ENCODE data around the gene METTL23. TPM values are rescaled to one million over a fixed set of nuclear protein-coding genes. Genes with fewer than 3 reads are reported as not detected.

Gene METTL23
- total and polyA plus RNA-seq, 2 of the 8 experiments (the other 6 are each of a cell fraction or from before 2014, with no cell fraction given): 36.1 to 60.2 TPM

DNA sequence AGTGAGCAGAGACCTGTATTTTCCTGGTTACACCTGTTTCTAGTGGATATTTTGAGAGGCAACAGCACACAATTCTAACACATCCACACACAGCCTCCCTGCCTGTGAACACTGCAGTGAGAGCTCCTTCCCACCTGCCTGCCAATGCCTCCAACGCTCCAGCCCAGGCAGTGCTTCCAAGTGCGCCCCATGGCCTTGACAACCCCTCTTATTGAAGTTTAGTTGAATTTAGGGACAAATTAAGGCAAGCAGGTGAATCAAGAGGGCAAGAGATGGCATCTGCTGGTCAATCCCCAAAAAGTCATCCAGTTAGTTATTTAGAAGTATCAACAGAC, 11.2 kb upstream of the METTL23 start:
- no peak overlapping the region for H3K4me3 ChIP-seq (ENCODE audit: extremely low read depth in 1 of 4, insufficient read depth in 2 of 4, low read depth in 3 of 4, low read length in 4 of 4)
- H3K23ac ChIP-seq (ENCODE audit: insufficient read length): no peak overlapping the region
- H3K27ac ChIP-seq (ENCODE audit: low read depth, low read length): no peak overlapping the region
- peaks cover 5 to 40% (median 24%) of the 10 kb centered on the region in 4 experiments; a peak in 7 of 8 replicates for H3K36me3 ChIP-seq (ENCODE audit: control insufficient read depth in 2 of 4, insufficient read depth in 4 of 4, low read length in 3 of 4)
- no peaks in the 10 kb centered on the region for H3K9me3 ChIP-seq (ENCODE audit: insufficient read depth in 2 of 2, low read depth in 1 of 2, low read length in 1 of 2)
- H3K27me3 ChIP-seq (replicated peaks in 1 of 4; ENCODE audit: control insufficient read depth in 3 of 4, extremely low read depth in 1 of 4, insufficient read depth in 3 of 4, low read length in 3 of 4): no peaks in the 10 kb centered on the region
- no peak overlapping the region for H3K14ac ChIP-seq (ENCODE audit: insufficient read length)
- no peak overlapping the region for H3K4ac ChIP-seq (replicated peaks; ENCODE audit: insufficient read length, low read depth, low read length)
- H4K91ac ChIP-seq (replicated peaks; ENCODE audit: insufficient read length, low read length): no peak overlapping the region
- H3K79me2 ChIP-seq (ENCODE audit: control insufficient read depth in 1 of 2, insufficient read depth in 2 of 2, low read length in 2 of 2): no peaks in the 10 kb centered on the region
- DNase-seq (ENCODE audit: low read depth in 1 of 2, low spot score in 2 of 2): no peak
- TF ChIP-seq SIN3A (conservative IDR thresholded peaks at IDR 0.05 in 1 of 2, IDR thresholded peaks at IDR 0.05 in 1 of 2; ENCODE audit: low read depth in 1 of 2, low read length in 2 of 2): no peak
- no peak for TF ChIP-seq ASH2L (IDR thresholded peaks at IDR 0.05; ENCODE audit: low read length)
- TF ChIP-seq SP2 (IDR thresholded peaks at IDR 0.05; ENCODE audit: low read length): no peak
- no peak for TF ChIP-seq SAP30 (IDR thresholded peaks at IDR 0.05; ENCODE audit: insufficient read depth, insufficient replicate concordance, low read length)
- TF ChIP-seq EGR1 (IDR thresholded peaks at IDR 0.05; ENCODE audit: borderline replicate concordance, low read depth, low read length): no peak
- no peak for TF ChIP-seq CREB1 (IDR thresholded peaks at IDR 0.05)
- no peak for TF ChIP-seq RXRA (IDR thresholded peaks at IDR 0.05; ENCODE audit: insufficient read depth, low read depth, low read length)
- no peak for TF ChIP-seq BACH1 (IDR thresholded peaks at IDR 0.05; ENCODE audit: low read length)
- no peak for TF ChIP-seq CHD2 (IDR thresholded peaks at IDR 0.05; ENCODE audit: low read length)
- TF ChIP-seq NRF1 (IDR thresholded peaks at IDR 0.05; ENCODE audit: low read depth, low read length): no peak
- no peak for TF ChIP-seq CBX8 (IDR thresholded peaks at IDR 0.05; ENCODE audit: borderline replicate concordance, low read depth, low read length)
- TF ChIP-seq HDAC2 (IDR thresholded peaks at IDR 0.05; ENCODE audit: borderline replicate concordance in 1 of 2, low read depth in 2 of 2, low read length in 2 of 2): no peak
- no peak overlapping the region for H3K4me2 ChIP-seq (ENCODE audit: insufficient read depth in 1 of 2, low read depth in 2 of 2, low read length in 2 of 2)
- H3K4me1 ChIP-seq (replicated peaks in 1 of 4; ENCODE audit: control insufficient read depth in 3 of 4, insufficient read depth in 4 of 4, low read length in 3 of 4): peaks cover 2 to 7% (median 5%) of the 10 kb centered on the region in 4 experiments; a peak in 4 of 7 replicates
- ChIA-PET CTCF (ENCODE audit: partially characterized antibody) (interaction anchor here (0.9 to 10.2 kb wide), 9 partner anchors 9 to 203 kb away, joined by 3 to 155 read pairs (median 4); no protein-coding TSS in a partner anchor), POLR2A (ENCODE audit: partially characterized antibody) (no interaction called here)
- no peak overlapping the region for H3K18ac ChIP-seq (ENCODE audit: extremely low read depth, low read length)
- no peaks in the 10 kb centered on the region for H3K79me1 ChIP-seq (ENCODE audit: low read depth, low read length)
- no peak overlapping the region for H2BK15ac ChIP-seq (ENCODE audit: low read length)
- H2BK5ac ChIP-seq (ENCODE audit: low read depth, low read length): no peak overlapping the region
- no peak overlapping the region for H3K56ac ChIP-seq (replicated peaks; ENCODE audit: insufficient read length, low read depth, low read length)
- no peak overlapping the region; a peak in 1 of 7 replicates for H3K9ac ChIP-seq (replicated peaks in 1 of 4; ENCODE audit: extremely low read depth in 1 of 4, low read depth in 3 of 4, low read length in 3 of 4)
- FAIRE-seq: no peak
- no peak overlapping the region for H2AFZ ChIP-seq (ENCODE audit: low read length)
- no peak overlapping the region for H4K8ac ChIP-seq (ENCODE audit: extremely low read depth, insufficient read depth, low read length)
- no peak overlapping the region for H4K5ac ChIP-seq (ENCODE audit: insufficient read length, low read depth, low read length)
- H2AK5ac ChIP-seq (ENCODE audit: low read depth, low read length): no peak overlapping the region
- peaks cover 0 to 4% of the 10 kb centered on the region in 2 experiments for H4K20me1 ChIP-seq (replicated peaks in 1 of 2; ENCODE audit: control insufficient read depth in 1 of 2, insufficient read depth in 2 of 2, low read length in 2 of 2)
- 94% methylated on average over 2 of the region's 2 CpGs; no CpG with 5 or more reads in 1 of the 2 experiments for WGBS, 2 experiments (ENCODE audit: extremely low coverage in 1 of 2, insufficient coverage in 1 of 2, insufficient read length in 1 of 2, insufficient replicate concordance in 2 of 2, low coverage in 1 of 2, low lambda C conversion rate in 2 of 2, missing lambda C conversion rate in 1 of 2)
- H2BK120ac ChIP-seq (replicated peaks; ENCODE audit: low read depth, low read length): no peak overlapping the region
- no peak overlapping the region for H2BK20ac ChIP-seq (ENCODE audit: low read length)
- H2BK12ac ChIP-seq (ENCODE audit: low read depth, low read length): no peak overlapping the region
- peaks cover 3% of the 10 kb centered on the region; the same call in 1 of the 2 replicates for H3K23me2 ChIP-seq (ENCODE audit: low read depth, low read length)
